Stimulated activated CD4-positive, alpha-beta T cell treated with anti-CD3 and anti-CD28 coated beads, Interleukin-2, amount 100 ng/mL, for 24 hours (primary cell): ENCODE measurements around the gene GPATCH2L.

Experiments used
- DNase-seq, 2 donors: peaks; one replicate each; pipeline ENCODE4 v3.0.0-alpha.2; 2020

GPATCH2L gene

DNA sequence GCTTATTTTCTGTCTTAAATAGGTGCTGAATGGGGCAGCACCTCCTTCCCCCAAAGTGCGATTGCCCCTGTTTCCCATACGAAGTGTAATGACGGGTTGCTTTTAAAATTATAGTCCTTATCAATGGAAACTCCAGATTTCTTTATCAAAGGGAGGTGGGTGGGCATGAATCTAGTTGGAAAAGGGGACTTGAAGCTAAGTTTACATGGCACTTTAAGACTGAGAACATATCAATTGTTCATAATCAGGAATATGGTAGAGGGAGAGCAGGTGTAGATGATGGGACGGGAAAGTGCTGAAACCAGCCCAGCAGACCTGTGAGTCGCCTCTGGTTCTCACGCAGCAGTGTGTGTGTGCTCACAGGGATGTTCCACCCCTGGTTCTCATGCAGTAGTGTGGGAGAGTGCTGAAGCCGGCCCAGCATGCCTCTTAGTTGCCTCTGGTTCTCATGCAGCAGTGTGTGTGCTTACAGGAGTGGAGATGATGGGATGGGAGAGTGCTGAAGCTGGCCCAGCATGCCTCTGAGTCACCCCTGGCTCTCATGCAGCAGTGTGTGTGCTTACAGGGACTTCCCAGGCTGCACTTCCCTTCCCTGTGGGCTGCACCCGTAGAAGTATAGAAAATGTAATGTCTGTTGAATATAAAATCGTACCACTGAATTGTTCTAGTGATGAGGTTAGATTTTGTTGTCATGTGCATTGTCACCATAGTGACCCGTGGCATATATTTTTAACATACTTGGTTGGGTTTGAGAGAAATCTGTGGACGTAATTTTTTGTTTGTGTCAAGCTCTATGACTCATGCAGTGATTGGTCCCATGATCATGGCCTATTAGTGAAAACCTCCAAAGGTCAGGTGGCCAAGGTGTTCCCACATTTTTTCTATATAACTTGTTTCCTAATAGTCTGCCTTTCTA lies 51.6 kb downstream of the GPATCH2L start:
- DNase-seq, result peak in 1 of 2 donors; percentile 2

DNA sequence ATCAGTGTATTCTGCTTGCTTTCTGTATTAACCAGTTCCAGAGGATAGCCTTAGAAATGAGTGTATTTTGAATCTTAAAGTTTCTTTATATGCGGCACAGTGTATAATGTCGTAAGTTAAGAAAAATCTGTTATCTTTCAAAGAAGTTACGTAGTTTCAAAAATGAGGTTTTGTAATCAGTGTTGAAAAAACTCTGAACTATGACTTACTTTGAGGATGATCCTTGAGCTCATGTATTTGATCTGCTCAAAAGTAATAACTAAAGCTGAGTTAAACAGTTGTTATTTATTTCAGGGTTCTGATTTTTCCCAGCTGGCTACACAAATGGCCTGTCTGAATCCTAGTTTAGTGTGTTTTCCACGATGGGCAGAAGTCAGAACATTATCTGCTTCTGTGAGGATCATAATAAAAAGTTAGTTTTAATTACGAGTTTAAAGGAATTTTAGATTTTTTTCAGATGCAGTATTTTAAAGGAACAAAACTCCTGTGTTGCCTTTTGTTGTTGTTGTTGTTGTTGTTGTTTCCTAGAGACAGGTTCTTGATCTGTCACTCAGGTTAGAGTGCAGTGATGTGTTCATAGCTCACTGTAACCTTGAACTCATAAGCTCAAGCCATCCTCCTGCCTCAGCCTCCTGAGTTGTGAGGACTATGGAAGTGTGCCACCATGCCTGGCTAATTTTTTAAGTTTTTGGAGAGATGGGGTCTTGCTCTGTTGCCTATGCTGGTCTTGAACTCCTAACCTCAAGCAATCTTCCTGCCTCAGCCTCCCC lies 52.9 kb downstream of the GPATCH2L start:
- no peak for DNase-seq

DNA sequence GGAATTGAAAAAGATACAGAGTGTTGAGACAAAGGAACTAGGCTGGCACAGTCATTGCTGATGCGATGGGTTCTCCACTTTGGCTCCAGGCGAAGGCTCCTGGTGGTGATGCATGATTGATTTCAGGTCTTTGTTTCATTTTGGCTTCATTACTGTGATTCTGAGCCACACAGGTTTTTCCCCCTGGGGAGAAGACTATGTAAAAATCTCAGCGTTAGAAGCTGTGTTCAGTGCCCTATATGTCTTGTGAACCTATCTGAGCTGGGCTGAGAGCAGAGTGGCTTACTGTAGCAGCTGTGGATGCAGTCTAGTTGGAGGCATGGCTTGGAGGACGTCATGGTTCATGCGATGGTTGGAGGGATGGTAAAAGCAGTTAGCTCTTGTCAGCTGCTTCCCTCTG lies 54.0 kb downstream of the GPATCH2L start:
- DNase-seq, result no peak

DNA sequence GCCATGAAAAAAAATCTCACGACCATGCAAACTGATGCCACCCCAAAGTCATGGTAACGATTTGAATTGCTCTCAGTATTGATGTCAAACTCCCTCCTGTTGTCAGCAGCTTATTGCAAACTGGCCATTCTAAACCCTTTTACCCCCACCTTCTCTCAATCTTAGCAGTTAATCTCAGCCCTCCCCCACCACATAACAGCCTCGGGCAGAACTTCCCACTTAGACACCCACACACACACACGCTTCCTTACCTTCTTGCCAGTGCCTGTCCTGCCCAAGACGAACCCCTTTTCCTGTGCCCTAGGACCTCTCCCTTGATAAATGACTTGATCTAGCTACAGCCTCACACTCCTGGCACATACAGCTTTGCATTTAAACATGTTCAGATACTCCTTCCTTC lies 56.6 kb downstream of the GPATCH2L start:
- DNase-seq, result no peak

DNA sequence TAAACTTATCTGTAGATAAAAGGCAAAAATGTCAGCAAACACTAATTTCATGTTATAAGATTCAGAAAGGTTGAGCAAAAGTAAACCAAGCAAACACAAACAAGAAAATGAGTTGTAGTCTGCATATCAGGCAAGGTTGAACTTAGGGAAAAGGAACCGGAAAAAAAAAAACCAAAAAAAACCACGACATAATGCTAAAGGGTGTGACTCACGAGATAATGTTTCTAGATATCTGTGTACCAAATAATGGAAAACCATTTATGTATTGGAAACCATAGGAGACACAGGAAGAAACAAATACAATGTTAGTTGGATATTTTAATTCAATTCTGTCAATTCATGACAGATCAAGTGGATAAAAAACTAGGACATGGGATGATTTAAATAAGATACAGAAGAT lies 60.5 kb downstream of the GPATCH2L start:
- DNase-seq, result no peak

DNA sequence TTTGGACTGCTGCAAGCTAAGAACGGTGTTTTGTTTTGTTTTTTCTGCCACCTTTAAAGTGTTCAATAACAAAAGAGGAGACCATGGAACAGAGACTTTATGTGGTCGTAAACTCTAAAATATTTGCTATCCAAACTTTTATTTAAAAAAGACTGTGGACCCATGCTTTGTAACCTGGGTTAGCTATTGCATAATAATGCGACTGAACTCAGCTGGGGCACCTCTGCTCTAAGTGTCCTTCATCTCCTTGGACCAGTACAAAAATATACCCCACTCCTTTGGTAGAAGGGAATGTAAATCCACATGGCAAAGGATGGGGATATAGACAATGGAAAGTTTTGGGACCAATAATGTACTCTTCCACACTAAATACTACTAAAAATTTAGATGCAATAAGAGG lies 65.5 kb downstream of the GPATCH2L start:
- DNase-seq, result no peak

DNA sequence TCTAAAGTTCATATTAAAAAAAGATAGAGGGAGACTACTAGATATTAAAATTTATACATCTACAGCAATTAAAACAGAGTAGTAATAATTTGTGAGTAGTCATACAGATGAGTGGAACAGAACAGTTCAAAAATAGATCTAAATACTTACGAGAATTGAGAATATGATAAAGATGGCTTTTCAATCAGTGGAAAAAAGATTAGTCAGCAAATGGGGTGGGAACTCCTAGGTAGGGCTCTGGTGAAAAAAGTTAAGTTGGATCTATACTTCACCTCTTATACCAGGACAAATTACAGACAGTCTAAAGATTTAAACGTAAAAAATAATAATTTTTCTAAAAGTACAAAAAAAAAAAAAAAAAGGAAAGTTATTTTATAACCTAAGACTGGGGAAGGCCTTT lies 66.9 kb downstream of the GPATCH2L start:
- no peak for DNase-seq

DNA sequence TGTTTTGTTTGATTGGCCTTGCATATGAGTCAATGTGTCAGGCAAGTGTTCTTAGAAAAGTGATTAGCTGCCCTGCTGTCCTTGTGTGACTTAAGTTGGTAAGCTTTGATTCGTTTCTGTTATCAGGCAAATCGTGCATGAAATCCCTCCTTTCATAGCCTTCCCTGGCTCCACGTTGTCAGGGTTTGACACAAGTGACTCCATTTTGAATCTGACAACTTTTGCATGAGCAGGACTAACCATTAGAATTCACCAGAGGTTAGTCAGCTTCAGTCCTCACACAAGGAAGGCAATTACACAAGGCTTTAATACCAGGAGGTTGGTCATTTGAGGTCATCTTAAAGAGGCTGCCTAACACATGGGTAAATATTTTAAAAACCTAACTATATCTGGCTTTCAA lies 68.2 kb downstream of the GPATCH2L start:
- no peak for DNase-seq

DNA sequence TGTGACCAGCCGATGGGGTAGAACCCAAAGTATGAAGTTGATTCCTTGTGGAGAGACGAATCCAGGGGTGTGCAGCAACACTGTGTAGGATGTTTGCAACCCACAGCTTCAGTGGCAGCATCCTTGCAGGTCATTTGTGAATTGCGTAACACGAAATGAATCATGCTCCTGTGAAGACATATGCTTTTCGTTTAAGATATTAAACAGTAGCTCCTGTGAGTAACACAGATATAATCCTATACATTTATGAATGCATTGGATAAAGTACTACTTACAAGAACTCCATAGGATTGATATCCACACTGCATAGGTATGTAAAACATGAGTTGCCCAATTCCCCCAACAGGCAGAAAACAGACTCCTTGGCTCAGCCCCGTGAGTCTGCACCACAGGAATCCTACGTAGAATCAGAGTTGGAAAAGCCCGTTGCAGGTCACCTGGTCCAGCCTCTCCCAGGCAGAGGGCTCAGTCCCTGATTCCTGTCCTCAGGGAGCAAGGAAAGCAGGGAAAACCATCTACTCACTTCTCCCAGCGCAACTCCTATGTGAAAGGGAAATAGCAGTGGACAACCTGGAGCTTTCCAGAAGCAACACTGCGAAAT lies 75.8 kb downstream of the GPATCH2L start:
- no peak for DNase-seq

DNA sequence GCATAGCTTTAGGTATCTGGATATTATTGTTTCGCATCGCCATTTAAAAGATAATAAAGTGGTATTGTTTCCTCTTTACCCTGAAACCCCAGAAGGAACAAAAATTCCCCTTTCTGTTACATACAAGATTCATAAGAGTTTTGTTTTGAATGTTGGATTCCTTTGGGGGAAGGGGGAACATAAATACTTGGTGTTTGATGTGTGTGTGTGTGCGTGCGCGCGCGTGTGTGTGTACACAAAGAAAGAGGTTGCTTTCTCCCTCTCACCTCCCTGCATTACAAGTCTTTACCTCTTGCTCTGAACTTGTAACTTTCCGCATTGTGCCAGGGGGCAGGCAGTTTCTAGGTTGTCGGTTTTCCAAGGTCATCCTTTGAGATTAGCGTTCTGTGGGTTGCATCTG lies 76.4 kb downstream of the GPATCH2L start:
- no peak for DNase-seq

DNA sequence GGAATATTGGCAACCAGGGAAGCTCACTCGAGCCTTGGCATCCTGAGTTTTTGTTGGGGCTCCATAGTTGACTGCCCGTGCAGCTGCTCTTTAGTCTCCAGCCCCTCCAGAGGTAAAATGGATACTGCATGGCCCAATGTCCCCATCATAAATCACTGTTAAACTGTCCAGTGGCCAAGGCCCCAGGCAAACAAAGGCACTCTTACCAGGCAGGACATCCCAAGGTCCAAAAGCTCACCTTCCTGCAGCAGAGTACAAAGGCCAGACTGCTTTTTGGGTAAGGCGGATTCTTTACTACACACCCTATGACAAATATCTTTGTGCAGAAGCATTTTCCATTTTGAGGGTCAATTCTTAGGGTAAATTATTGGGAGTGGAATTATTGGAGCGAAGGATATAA lies 81.1 kb downstream of the GPATCH2L start:
- no peak for DNase-seq

DNA sequence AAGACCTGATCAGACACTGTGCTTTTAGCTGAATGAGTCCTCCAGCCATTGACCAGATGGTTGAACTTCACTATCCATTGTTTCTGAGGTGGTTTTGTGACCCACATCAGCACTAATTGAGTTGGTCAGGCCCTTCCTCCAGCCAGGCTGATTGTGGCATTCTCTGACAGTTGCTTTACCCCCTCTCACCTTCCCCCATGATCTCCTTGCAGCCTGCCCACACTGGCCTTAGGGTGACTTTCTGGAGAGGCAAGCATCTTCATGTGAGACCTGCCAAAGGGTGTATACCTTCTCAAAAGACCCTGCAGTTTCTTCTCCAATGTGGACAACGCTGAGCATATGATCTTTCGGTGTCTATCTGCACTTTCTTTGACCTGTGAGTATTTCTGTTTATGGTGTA lies 83.9 kb downstream of the GPATCH2L start:
- no peak for DNase-seq

DNA sequence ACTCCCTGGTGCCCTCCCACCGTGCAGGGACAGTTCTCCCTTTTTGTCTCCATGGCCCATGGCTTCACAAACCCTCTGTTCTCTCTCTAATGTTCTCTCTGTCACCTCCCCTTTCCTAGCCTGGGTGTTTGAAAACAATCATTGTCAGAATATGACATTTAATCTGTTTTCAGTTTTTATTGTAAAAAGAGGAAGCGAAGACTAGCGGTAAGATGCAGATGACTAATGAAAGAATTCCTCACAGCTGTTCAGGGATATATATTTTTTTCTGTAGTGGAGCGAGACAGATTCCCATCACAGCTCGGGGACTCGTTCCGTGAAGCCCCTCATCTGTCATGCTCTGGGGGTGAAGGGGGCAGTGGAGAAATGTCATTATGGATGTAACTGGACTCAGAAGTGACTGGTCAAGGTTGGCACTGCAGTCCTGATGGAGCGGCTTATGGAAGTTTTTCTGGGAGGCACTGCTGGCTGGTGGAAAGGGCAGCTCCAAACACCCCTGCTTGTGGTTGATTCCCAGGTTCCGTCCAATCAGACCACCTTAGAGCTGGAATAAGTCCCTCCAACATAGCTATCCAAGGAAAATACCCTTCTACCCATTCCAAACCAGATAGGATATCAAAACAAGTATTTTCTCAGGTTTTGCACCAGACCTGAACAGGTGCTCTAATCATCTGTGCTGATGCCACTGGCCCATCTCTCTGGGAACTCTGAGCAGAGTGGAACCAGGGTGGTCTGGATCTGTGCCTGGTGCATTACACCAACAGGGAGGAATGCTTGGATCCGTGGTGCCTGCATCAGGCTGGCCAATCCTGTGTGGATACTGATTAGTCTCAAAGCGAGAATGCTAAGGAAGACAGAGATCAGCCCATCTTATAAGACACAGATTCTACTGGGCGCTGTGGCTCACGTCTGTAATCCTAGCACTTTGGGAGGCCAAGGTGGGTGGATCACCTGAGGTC lies 84.7 kb downstream of the GPATCH2L start:
- DNase-seq, result no peak

DNA sequence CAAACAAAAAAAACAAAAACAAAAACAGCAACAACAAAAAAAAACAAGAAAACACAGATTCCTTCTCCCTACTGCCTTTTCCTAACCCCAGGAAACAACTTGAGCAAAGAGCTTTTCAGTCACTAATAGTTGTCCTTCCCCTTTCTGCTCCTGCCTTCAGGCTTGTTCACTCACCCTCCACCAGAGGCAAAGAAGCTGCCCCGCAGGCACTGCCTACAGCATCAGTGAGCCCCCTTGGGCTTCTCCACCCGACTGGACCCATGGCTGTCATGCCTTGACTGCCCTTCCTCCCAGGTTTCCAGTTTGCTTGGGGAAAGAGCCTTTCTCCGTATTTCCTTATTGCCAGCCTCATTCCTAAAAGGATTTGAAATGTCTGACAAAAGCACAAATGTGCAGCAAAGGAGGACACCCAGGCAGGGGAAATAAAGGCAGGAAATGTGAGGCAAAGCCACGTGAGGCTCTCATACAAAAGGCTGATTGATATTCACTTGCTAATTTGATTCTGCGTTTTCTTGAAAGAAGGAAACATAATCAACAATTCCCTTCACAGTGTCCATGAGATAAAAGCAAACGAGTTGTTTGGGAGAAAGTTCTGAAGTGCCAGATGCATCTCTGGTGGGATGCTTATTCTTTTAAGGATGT lies 85.7 kb downstream of the GPATCH2L start:
- no peak for DNase-seq

DNA sequence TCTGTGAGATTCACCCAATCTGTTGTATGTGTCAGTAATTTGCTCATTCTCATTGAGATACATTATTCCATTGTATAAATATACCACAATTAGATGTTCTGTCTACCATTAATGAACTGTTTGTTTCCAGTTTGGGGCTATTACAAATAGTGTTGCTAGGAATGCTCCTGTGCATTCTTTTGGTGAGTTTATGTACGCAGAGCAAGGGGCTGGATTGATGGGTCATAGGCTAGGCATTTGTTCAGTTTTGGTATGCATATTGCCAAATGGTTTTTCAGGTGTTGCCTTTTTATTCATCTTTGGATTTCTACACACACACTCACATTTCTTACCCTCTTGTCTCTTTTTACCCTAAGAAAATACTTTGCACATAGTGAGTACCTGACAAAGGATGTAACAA lies 93.4 kb downstream of the GPATCH2L start:
- DNase-seq, result no peak

DNA sequence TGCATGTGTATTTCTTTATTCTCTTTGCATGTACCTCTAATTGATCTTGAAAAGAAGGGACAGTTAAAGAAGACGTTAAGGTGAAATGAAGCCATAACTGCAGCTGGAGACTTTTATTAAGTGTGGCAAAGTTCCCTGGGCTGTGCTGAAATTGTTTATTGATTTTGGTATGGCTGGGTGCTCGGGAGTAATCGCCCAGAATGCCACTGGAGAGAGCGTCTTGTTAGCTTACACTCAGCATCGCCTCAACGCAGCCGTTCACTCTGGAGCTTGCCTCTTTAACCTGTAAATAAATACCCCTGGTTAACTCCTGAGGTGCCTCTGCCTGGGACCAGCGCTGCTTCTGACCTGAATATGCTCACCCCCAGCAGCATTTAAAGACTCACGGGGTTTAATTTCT lies 98.6 kb downstream of the GPATCH2L start:
- DNase-seq, result no peak

DNA sequence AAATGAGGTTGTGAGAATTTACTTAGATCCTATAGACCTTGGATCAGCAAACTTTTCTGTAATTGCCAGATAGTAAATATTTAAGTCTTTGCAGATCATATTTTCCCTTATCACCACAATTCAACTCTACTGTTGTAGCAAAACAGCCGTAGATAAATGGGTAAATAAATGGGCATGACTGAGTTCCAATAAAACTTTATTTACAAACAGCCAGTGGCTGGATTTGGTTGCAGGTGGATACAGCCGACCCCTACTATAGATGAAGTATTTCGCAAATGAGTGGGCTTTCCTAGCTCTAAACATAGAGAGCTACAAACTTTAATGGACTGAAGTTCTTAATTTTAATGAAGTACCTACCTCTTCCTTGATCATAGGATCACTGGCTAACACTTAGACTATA lies 100.7 kb downstream of the GPATCH2L start:
- DNase-seq, result no peak

DNA sequence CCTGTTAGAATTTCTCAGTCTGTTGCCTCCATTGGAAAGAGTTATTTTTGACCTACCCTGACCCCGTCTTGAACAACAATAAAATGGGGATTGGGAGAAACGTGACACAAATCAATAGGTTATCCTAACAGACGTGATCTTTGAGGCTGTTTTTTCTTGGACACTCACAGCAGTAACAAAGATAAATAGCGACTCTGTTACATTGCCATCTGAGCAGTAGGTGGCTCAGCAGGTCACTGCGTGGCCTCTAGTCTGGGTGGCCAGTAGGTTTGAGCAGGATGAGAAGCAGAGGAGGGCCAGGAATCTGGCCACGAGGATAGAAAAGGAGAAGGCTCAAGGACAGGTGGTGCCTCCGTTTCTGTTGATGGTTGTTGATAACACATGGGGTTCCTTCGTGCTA lies 101.4 kb downstream of the GPATCH2L start:
- no peak for DNase-seq

DNA sequence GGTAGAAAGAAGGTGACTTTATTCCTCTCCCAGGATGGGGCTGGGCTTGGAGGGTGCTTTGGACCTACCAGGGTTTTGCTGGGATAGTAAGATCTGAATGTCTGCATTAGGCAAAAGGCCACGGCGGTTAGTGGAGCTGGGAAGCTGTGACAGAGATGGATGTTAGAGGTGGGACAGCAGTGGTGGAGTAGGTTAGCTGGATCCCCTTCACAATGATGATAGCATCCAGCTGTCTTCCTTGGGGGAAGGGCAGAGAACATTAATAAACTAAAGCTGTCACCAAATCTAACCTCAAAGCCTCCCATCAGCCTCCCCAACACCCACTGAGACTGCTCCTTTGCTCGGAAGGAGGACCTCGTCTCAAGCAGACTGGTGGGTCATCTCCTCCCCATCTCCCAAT lies 104.8 kb downstream of the GPATCH2L start:
- no peak for DNase-seq

DNA sequence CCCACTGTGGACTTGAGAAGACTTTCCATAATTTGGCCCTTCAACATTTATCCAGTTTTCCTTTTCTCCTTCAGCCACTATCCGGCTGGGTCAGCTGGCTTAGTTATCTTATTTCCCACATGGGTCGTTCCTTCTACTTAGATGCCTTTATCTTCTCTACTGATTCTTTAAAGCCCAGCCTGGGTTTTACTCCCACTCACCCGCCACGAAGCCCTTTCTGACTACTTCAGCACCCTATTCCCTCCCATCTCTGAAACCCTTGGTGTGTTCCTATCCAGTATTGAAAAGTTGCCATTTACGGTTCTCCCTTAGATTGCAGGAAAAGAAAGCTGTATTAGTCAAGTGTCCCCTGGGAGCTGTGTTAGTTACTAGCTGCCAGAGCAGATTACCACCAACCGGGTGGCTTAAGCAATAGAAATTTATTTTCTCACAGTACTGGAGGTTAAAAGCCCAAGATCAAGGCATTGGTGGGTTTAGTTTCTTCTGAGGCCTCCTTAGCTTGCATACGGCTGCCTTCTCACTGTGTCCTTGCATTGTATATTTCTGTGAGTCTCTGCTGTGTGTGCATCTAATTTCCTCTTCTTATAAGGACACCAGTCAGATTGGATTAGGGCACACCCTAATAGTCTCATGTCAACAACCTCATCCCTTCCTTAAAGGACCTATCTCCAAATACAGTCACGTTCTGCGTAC lies 105.5 kb downstream of the GPATCH2L start:
- no peak for DNase-seq

DNA sequence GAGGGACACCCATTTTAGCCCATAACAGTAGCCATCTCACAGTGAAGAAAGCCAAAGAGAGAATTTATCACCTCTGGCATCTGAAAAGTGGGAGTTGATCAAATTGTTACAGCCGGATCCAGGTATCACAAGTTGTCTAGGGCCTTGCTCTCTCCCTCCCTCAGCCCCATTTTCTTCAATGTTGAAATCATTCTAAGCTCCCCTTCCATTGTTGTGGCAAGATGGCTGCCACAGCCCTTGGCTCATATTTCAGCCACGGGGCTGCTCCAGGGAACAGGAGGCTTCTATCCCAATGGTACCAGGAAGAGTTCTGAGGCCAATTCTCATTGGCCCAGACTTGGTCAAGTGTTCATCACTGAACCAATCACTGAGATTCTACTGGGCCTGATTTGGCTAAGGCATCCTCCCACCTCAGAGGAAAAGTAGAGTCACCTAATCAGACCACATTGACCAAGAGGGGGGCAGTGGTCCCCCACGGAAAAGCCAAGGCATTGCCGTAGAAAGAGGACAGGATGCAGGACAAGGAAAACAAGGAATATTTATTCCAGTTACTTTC lies 106.2 kb downstream of the GPATCH2L start:
- no peak for DNase-seq
